Motor neuron (in vitro differentiated cells): ENCODE measurements around the gene OR8B8. TPM values are rescaled to one million over a fixed set of nuclear protein-coding genes. Genes with fewer than 3 reads are reported as not detected.

Source experiments
- ATAC-seq, 8 experiments: fragments of 200-7000 bp; cut with Tn5 transposase; replicated peaks in 6 of 8; 2 replicates each; pipeline ENCODE4 v1.8.0; 2021; ENCODE audit warnings: mild to moderate bottlenecking in 8 of 8, moderate library complexity in 8 of 8
- H3K27ac ChIP-seq, 2 donors: fragments of 250-450 bp; sonication (Bioruptor Pico); 2 replicates each; pipeline ENCODE4 v1.9.0; 2021; ENCODE audit warnings: antibody characterized with exemption in 2 of 2, mild to moderate bottlenecking in 2 of 2, moderate library complexity in 1 of 2
- H3K4me1 ChIP-seq, 2 donors: fragments of 250-450 bp; sonication (Bioruptor Pico); replicated peaks in 1 of 2; 2 replicates each; pipeline ENCODE4 v1.6.1; 2021; ENCODE audit warnings: antibody characterized with exemption in 2 of 2, mild to moderate bottlenecking in 2 of 2, moderate library complexity in 1 of 2
- H3K4me3 ChIP-seq, 5 donors: fragments of 250-450 bp; sonication (Bioruptor Pico); 2 replicates each; pipeline ENCODE4 v1.9.0; 2021; ENCODE audit warnings: antibody characterized with exemption in 5 of 5, mild to moderate bottlenecking in 5 of 5, moderate library complexity in 4 of 5
- WGBS, 10 experiments: fragments of 450-650 bp; shearing (Covaris generic); methylation state at CpG; one replicate each; pipeline ENCODE4 v1.0.0; 2022; 5-methylcytosine and 5-hydroxymethylcytosine counted together
- in situ Hi-C, 9 experiments: fragments of 400-800 bp; cut with MboI; loops; one replicate each; pipeline ENCODE4 v1.15.0; 2021; ENCODE audit warnings: low sequenced_read_pairs in 9 of 9, low pct_unique_long_range_greater_than_20kb in 2 of 9; ENCODE audit not compliant: unreplicated experiment in 9 of 9
- total RNA-seq, 8 experiments: library from RNA; unstranded; fragments of 300-600 nt; gene quantifications; 2 replicates each; pipeline versions ENCODE4 v1.2.3 to v1.2.4, GENCODE V29; 2022

OR8B8 gene, protein sequence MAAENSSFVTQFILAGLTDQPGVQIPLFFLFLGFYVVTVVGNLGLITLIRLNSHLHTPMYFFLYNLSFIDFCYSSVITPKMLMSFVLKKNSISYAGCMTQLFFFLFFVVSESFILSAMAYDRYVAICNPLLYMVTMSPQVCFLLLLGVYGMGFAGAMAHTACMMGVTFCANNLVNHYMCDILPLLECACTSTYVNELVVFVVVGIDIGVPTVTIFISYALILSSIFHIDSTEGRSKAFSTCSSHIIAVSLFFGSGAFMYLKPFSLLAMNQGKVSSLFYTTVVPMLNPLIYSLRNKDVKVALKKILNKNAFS
- under 1 TPM in 5 of 8 experiments, not detected in 3; 0.04 to 0.76 (median 0.14) TPM for total RNA-seq

DNA sequence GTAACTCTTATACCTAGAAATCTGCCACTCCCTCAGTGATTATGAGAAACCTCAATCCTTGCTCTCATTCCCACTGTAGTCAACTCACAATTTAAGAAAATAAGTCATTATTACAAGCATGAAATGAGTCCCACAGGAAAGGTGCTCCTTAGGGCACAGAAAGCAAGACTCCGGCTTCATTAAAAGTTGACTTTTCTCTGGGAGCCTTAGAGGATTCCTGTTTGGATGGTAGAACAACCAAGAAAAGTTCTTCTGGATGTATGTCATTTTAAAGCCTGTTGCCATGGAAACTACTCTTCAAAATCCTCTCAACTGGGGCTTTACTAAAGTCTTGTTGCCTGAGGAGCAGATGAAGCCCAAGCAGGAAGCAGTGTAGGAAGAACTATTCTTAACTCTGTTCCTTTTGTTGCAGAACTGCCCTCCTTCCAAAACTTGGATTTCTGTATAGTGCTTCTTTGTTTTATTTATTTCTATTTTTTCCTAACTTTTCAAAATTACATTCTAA is at the start of gene OR8B8:
Gene OR8B8, minus strand, starts transcription at position 51 of the 505 bp plus-strand sequence. CDS start 4,611 bp downstream, outside the sequence.
- in situ Hi-C loops: no loop called here
- 40 to 100% (median 71%) methylated on average over 1 of the region's 1 CpG; no CpG with 5 or more reads in 5 of the 10 experiments for WGBS, 10 experiments
- no peak for ATAC-seq
- Histone ChIP-seq H3K4me3 (no peak within 1 kb of the TSS), H3K27ac (no peak within 1 kb of the TSS), H3K4me1 (no peaks in the 10 kb centered on the region)

DNA sequence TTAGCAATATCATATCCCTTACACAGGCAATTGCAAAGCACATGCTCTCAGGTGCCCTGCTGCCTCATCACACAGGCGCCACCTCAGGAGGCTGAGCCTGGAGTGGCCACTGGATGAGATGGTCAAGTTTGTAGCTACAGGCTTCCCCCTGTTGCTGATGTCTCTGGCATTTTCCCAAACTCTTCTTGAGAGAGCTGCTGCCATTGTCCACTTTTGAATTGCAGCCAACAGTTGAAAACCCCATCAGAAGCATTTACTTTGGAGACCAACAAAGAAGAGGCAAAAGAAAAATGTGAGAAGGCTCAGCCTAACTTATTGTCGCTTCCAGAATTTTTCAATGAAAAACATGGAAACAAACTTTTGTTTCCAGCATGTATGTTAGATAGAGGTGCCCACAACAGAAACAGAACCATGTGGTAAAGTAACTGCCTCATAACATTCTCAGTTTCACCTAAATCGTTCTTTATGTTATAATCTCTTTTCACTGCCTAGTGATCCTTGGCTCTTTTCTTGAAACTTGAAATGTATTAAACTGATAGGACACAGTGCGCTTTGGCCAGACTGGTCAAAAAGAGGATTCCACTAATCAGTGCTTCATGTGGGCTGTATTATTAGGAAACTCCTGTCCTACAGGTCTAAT is 47.6 kb upstream of the OR8B8 start:
- Histone ChIP-seq H3K4me1 (no peaks in the 10 kb centered on the region), H3K27ac (no peak overlapping the region), H3K4me3 (no peak overlapping the region)
- in situ Hi-C loops: no loop called here
- WGBS, 10 experiments: 0 to 100% (median 87%) methylated on average over 1 to 4 of the region's 4 CpGs
- peak in 1 of 8 experiments; percentile 44 for ATAC-seq

DNA sequence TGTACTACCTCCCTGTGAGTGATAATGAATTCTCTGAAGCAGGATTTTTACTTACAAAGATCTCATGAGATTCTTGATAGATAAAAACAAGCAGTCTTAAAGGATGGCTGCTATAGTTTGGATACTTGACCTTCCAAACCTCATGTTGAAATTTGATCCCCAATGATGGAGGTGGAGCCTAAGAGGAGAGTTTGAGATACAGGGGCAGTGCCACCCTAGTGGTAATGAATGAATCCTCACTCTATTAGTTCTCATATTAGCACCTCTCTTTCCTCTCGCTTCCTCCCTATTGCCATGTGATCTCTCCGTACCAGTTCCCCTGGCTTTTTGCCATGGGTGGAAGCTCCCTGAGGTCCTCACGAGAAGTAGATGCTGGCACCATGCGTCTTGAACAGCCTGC is 37.9 kb upstream of the OR8B8 start:
- in situ Hi-C loops: no loop called here
- no peak overlapping the region for H3K27ac ChIP-seq
- WGBS, 10 experiments: 14 to 100% (median 64%) methylated on average over 1 to 2 of the region's 4 CpGs; no CpG with 5 or more reads in 4 of the 10 experiments
- no peaks in the 10 kb centered on the region for H3K4me1 ChIP-seq
- ATAC-seq: no peak
- no peak overlapping the region for H3K4me3 ChIP-seq

DNA sequence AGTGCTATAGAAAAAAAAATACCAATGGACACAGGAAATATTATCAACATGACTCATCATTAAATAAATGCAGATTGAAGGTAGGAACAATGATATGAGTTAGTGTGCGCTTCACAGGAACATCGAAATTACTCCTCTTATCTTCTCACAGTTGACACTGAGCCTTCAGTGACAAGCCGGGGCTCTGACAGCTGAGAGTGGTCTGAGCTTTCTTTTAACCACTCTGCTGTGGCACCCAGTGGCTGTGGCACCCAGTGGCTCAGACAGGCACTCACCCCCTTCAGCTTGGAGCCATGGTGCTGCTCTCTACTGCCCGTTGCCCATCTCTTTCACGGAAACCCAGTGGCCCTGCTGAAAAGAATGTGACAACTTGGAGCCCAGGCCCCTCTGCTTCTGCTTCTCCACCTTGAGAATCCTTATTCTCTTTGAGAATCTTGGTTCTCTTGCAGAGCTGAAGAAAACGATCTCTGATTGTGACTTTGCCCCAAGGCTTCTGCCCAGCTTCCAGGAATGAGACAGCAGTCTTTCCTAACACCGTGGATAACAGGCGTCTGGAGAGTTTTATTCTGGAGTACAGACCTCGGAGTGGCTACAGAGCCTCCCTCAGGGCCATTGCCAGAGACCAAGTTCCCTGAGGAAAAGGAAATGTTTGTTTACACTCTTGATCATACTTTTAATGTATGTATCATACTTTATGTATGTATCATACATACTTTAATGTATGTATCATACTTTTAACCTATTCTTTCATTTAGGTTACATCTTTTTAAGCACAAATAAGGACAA is 37.1 kb upstream of the OR8B8 start:
- H3K27ac ChIP-seq: no peak overlapping the region
- WGBS, 10 experiments: 50 to 100% (median 83%) methylated on average over 1 to 9 of the region's 9 CpGs; no CpG with 5 or more reads in 2 of the 10 experiments
- in situ Hi-C loops: no loop called here
- H3K4me1 ChIP-seq: no peaks in the 10 kb centered on the region
- ATAC-seq: no peak
- H3K4me3 ChIP-seq: no peak overlapping the region

DNA sequence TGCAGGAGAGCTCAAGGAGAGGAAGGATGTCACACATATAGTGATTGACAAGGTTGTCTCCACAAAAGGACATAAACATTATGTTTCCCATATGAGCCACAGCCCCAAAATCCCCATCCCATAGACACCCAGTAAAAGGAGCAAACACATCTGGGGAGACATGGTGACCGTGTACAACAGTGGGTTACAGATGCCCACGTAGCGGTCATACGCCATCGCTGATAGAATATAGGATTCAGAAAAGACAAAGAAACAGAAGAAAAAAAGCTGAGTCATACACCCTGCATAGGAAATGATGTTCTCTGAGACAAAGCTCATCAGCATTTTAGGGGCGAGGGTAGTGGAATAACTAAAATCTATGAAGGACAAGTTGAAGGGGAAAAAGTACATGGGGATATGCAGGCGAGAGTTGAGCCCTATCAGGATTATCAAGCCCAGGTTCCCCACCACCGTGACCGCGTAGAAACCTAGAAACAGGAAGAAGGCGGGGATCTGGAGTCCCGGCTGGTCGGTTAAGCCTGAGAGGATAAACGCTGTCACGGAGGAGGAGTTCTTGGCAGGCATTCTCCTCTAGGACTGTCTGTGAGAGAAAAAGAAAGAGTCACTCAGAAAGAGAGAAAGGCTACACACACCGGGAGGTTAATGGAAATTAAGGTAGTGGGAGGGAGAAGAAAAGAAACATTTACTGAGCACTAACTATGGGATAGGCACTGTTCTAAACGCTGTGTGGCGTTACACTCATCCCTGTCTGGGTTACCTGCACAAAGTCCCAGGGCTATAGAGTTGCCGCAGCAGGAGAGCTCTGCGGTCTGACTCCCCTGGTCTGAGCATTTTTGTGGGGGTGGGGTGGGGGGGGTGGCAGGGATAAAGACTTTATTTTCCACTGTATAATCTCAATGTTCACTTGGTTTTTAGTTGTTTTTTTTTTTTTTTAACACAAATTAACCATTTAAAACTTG is 36.1 kb upstream of the OR8B8 start:
- no peak overlapping the region for H3K4me3 ChIP-seq
- in situ Hi-C loops: no loop called here
- H3K27ac ChIP-seq: no peak overlapping the region
- peak; percentile 45 to 94 (median 58) for ATAC-seq
- WGBS, 10 experiments: 54 to 100% (median 66%) methylated on average over 1 to 12 of the region's 20 CpGs
- H3K4me1 ChIP-seq: no peaks in the 10 kb centered on the region

DNA sequence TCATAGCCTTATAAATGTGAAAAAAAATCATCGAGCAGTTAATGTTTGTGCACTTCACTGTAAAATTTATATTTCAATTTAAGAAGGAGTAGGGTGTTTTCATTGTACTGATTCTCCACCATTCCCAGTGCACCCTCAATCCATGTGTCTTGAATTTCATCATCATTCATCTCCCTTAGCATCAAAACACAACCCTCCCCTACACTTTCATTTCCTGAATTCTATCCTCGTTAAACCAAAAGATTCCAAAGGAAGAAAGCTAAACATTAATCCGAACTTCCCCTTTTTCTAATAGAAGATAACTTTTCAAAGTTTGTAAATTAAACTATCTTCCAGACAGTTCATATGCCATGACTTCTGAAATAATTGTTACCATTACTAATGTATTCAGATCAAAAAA is 34.1 kb upstream of the OR8B8 start:
- no peak for ATAC-seq
- in situ Hi-C loops: no loop called here
- WGBS, 10 experiments: 0 to 96% (median 79%) methylated on average over 1 to 3 of the region's 3 CpGs; no CpG with 5 or more reads in 1 of the 10 experiments

DNA sequence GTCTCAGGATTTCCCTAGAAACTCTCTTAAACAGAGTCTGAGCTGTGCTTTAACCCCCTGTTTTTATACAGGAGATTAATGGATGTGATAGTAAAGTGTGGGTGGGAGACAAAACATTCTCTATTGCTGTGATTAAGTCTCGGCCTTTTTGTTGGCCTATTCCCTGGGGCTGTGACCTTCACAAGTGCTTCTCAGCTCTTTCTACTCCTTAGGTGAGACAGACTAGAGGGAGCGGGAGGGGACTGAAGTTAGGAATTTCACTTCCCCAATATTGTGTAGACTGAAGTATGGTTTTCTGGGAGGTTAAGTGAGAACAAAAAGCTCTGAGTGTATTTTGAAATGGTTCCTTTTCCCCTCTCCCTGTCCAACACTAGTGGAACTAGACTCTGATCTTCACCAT is 29.8 kb upstream of the OR8B8 start:
- no peak overlapping the region for H3K4me3 ChIP-seq
- ATAC-seq: no peak
- in situ Hi-C loops: no loop called here
- 0 to 90% (median 82%) methylated on average over 1 to 2 of the region's 2 CpGs; no CpG with 5 or more reads in 2 of the 10 experiments for WGBS, 10 experiments
- H3K27ac ChIP-seq: no peak overlapping the region
- no peaks in the 10 kb centered on the region for H3K4me1 ChIP-seq

More for the DNA sequence above, 34.1 kb upstream of the OR8B8 start:
- Histone ChIP-seq H3K27ac (no peak overlapping the region), H3K4me1 (no peaks in the 10 kb centered on the region), H3K4me3 (no peak overlapping the region)

DNA sequence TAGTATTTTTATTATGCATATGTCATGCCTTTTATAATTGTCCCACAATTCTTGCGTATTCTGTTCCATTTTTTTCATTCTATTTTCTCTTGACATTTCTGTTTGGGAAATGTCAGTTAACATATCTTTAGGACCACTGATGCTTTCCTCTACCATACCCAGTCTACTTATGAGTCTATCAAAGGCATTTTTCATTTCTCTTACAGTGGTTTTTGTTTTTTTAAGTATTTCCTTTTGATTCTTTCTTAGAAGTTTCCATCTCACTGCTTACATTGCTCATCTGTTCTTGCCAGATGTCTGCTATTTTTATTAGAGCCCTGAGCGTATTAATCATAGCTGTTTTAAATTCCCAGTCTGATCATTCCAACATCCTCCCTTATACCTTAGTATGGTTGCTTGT is 29.3 kb upstream of the OR8B8 start:
- Histone ChIP-seq H3K4me1 (no peaks in the 10 kb centered on the region), H3K4me3 (no peak overlapping the region), H3K27ac (no peak overlapping the region)
- in situ Hi-C loops: no loop called here
- 0 to 100% (median 85%) methylated on average over 1 to 2 of the region's 2 CpGs; no CpG with 5 or more reads in 1 of the 10 experiments for WGBS, 10 experiments
- no peak for ATAC-seq

DNA sequence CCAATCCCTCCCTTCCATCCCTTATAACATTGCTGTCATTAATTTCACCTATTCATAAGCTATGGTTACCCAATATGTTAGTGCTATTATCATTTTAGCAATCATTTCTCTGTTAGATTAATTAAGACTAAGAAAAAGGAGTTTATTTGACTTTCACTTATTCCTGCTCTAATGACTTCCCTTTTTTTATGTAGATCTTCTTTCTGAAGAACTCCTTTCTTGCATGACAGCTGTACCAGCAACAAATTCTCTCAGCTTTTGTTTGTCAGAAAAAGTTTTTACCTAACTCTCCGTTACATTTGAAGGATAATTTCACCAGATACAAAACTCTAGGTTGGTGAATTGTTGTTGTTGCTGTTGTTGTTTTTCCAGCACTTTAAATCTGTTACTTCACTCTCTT is 28.6 kb upstream of the OR8B8 start:
- ATAC-seq: no peak
- in situ Hi-C loops: no loop called here
- Histone ChIP-seq H3K27ac (no peak overlapping the region), H3K4me1 (no peaks in the 10 kb centered on the region), H3K4me3 (no peak overlapping the region)
- WGBS, 10 experiments: 0 to 33% (median 7%) methylated on average over 1 of the region's 1 CpG; no CpG with 5 or more reads in 3 of the 10 experiments

DNA sequence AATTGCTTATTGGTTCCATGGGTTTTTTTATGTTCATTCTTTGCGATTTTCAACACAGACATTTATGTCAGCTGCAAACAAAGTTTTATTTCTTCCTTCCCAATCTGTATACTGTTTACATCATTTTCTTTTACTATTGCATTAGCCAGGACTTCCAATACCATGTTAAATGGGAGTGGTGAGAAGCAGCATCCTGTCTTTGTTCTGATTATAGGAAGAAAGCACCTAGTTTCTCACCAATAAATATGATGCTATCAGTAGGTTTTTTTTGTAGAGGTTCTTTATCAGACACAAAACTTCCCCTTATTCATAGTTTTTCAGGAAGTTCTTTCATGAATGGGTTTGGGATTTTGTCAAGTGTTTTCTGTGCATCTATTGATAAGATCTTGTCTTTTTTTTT is 28.0 kb upstream of the OR8B8 start:
- no peaks in the 10 kb centered on the region for H3K4me1 ChIP-seq
- ATAC-seq: no peak
- WGBS, 10 experiments: 0 to 92% (median 68%) methylated on average over 1 of the region's 1 CpG
- no peak overlapping the region for H3K27ac ChIP-seq
- no peak overlapping the region for H3K4me3 ChIP-seq
- in situ Hi-C loops: no loop called here

DNA sequence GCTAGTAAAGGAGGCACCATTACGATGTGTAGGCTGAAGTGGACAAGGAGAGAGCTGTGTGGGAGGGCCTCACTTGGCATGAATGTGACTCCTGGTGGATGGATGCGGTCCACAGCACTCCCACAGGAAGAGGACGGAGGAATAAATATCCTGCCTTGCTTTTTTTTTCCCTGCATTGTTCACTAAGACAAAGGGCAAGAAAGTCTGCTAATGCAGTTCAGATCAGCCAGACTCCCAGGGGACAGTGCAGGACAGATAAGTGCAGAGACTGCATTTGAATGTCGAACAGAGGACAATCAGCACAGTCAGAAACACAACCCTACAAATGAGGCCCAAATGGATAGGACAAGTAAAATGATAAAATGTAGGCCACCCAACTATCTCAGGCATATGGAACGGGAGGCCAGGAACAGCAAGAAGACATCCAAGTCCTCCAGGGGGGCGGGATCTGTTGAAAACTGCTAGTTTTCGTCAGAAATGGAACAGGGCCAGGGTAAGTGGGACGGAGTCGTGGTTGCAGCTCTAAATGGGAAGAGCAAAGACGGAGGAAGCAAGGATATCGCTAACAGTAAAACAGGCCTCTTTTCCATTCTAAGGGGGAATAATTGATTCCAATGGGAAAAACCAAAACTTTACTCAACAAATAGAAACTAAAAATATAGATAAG is 25.2 kb upstream of the OR8B8 start:
- no peak overlapping the region for H3K4me3 ChIP-seq
- H3K27ac ChIP-seq: no peak overlapping the region
- in situ Hi-C loops: no loop called here
- peak in 3 of 8 experiments; percentile 32 to 53 (median 48) for ATAC-seq
- H3K4me1 ChIP-seq: no peaks in the 10 kb centered on the region
- 26 to 97% (median 81%) methylated on average over 4 to 9 of the region's 11 CpGs for WGBS, 10 experiments
